LNCaP clone FGC (cell line): Measurements from ENCODE around the gene ERC1.

Experiments
- DNase-seq: peaks from one replicate; pipeline ENCODE4 v3.0.0-alpha.2; 2011; ENCODE audit warnings: low read depth
- H3K4me3 ChIP-seq: 2 replicates; pipeline ENCODE4 v1.5.1; 2011; ENCODE audit warnings: mild to moderate bottlenecking, low read depth, low read length, control low read depth
- TF ChIP-seq, protein P1 (sequence below): IDR thresholded peaks from 2 replicates; pipeline ENCODE4 v1.5.1; 2012; ENCODE audit warnings: mild to moderate bottlenecking; ENCODE audit not compliant: control insufficient read depth, insufficient read depth; ENCODE audit errors: extremely low read depth

ERC1 gene

DNA sequence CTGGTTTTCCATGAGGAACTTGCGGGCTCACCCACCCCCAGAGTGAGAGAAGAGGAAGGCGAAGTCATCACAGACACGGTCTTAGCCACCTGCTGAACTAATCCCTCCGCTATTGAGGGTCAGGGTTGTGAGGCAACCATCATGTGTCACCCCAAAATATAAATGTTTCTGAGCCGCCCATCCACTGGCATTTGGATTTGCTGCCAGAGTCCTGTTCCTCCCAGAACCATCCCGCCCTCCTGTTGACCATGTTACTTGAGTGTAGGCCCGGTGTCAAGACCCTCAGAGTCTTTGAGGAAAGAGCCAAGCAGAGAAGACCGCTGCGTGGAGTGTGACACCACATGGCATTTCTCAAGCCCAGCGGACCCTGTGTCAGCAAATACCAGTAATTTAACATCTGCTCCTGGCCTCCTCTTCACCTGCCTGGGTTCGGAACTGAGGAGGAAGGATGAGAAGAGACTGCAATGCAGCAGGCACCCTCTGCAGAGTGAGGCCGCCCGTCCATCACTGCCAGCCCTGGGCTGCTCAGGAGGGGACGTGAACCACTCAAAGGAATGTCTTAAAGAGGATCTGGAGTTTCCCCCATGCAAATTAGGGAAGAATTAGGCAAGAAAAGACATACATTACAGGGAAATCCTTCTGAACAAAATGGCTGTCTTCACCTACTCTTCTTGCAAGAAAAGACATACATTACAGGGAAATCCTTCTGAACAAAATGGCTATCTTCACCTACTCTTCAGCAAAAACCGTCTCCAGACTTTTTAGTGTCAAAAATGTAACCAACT, 502.9 kb downstream of the ERC1 start:
- no peak for DNase-seq
- TF ChIP-seq, protein P1, sequence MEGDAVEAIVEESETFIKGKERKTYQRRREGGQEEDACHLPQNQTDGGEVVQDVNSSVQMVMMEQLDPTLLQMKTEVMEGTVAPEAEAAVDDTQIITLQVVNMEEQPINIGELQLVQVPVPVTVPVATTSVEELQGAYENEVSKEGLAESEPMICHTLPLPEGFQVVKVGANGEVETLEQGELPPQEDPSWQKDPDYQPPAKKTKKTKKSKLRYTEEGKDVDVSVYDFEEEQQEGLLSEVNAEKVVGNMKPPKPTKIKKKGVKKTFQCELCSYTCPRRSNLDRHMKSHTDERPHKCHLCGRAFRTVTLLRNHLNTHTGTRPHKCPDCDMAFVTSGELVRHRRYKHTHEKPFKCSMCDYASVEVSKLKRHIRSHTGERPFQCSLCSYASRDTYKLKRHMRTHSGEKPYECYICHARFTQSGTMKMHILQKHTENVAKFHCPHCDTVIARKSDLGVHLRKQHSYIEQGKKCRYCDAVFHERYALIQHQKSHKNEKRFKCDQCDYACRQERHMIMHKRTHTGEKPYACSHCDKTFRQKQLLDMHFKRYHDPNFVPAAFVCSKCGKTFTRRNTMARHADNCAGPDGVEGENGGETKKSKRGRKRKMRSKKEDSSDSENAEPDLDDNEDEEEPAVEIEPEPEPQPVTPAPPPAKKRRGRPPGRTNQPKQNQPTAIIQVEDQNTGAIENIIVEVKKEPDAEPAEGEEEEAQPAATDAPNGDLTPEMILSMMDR, result no peak
- no peak overlapping the region for H3K4me3 ChIP-seq

DNA sequence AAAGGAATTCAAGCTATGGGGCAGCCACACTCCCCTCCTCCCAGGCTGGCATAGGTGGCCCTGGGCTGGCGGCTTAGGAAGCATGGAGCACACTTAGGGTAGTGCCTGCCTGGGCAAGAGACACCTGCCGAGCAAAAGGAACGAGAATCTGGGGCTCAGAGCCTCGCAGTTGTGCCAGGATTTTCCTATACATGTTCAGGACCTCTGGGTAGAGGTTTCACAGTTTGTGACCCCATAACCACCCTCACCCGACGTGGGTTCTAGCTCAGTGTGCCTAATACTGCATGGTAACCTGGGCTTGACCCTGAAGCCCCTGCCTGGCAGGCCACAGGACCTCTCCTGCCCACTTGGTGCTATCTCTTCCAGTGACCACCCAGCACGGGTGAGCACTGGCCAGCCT, 503.8 kb downstream of the ERC1 start:
- no peak overlapping the region for H3K4me3 ChIP-seq
- no peak for DNase-seq
- TF ChIP-seq, protein P1, result no peak

DNA sequence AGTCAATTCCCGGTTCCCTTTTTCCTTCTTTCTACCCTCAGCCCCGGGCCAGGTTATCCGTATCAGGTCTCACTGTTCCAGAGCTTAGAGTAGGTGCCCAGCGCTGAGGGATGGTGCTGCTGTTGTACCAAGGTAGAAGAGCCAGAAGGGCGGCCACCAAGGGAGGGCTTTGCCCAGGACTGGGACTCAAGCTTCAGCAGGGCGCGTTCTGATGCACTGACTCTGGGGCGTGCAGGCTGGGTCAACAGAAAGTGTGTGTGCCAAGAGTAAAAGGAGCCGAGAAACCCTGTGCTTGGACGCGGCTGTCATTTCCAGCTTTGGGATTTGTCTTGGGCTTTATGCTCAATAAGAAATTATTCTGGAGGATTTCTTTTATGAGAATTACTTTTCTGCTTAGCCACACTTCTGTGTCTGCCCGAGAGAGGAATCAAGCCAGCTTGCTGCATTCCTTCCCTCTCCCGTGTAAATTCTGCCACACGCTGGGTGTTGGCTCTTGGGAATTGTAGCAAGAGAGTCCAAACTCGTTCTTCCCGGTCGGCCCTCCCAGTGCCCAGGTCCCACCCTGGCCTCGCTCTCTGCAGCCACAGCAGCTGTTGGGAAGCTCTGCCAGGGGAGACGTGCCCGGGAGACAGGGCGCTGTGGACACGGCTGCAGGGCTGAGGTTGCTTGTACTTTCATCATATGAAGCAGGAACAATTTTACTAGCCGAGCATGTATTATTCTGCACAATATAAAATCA, 505.3 kb downstream of the ERC1 start:
- H3K4me3 ChIP-seq, result peak overlapping the region; percentile 22; the same call in 1 of the 2 replicates
- DNase-seq, result no peak
- TF ChIP-seq, protein P1, result no peak

DNA sequence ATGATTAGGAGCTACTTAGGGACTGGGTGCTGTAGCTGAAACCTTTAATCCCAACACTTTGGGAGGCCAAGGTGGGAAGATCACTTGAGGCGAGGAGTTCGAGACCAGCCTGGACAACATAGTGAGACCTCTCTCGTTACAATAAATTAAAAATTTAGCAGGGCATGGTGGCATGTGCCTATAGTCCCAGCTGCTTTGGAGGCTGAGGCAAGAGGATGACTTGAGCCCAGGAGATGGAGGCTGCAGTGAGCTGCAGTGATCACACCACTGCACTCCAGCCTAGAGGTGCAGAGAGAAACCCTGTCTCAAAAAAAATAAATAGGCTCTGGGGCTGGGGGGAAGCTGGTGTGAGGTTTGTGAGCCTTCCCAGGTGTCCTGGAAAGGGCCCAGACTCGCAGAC, 506.1 kb downstream of the ERC1 start:
- no peak overlapping the region for H3K4me3 ChIP-seq
- TF ChIP-seq, protein P1, result no peak
- DNase-seq, result no peak

DNA sequence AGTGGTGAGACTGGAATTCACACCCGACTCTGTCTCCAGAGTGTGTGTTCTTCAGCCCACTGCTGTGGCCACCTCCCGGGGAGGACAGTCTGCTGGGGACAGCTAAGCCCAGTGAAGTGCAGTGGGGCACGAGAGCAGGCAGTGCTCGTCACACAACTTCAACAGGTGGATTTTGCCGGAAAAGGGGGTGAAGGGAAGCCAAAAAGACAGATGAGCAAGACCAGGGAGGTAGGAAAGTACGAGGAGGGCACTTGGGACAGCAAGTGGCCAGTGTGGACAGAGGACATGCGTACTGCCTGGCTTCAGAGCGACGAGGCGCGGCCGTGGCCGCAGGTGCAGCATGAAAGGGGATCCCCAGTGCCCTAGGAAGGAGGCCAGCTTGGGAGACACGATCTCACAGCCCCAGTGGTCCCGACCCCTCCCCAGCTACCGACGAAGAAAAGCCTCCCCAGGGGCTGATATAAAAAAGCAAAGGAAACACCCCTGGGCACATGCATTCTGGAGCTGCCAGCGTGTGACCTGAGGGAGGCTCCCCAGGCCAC, 507.2 kb downstream of the ERC1 start:
- TF ChIP-seq, protein P1, result no peak
- no peak for DNase-seq
- H3K4me3 ChIP-seq, result no peak overlapping the region

DNA sequence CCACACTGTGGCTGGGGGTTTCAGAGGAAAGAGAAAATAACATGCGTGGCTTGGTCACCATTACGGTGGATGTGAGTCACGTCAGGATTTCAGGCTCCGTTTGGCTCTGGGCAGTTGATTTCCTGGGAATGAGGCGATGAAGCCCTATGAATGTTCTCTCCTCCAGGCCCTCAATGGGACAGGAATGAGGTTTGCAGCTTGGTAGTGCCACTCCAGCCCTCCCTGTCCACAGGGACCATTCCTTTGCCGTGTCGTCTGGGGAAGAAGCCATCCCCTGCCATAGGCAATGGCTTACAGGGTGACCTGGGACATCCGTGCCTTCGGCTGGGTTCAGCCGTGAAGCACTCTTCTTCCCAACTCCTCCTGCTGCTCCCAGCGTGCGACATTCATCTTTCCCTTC, 508.3 kb downstream of the ERC1 start:
- no peak overlapping the region for H3K4me3 ChIP-seq
- TF ChIP-seq, protein P1, result no peak
- DNase-seq, result no peak
